Measurements from ENCODE around the gene GRIK3. TPM values are rescaled to one million over a fixed set of nuclear protein-coding genes. Genes with fewer than 3 reads are reported as not detected.
"Not testable (repeated sequence)": the region's sequence is repeated elsewhere in the genome, so short reads cannot be mapped to it uniquely, and the experiment has no call there.

The GRIK3 gene
- total RNA-seq, 1 donor from 2014 or later, result 3.9 TPM

- DNase-seq (ENCODE audit: low spot score), result no peak
Observed at GRCh38 chr1:36787312-36787913, 246.9 kb downstream of the GRIK3 start.

GRCh38 chr1:36786425-36786824, 247.9 kb downstream of the GRIK3 start:
- no peak for DNase-seq (ENCODE audit: low spot score)

- DNase-seq (ENCODE audit: low spot score), result no peak
Observed at GRCh38 chr1:36784147-36784859, 250.0 kb downstream of the GRIK3 start.

GRCh38 chr1:36783475-36783874, 250.8 kb downstream of the GRIK3 start:
- DNase-seq (ENCODE audit: low spot score), result no peak

GRCh38 chr1:36782785-36783184, 251.5 kb downstream of the GRIK3 start:
- no peak for DNase-seq (ENCODE audit: low spot score)

DNA sequence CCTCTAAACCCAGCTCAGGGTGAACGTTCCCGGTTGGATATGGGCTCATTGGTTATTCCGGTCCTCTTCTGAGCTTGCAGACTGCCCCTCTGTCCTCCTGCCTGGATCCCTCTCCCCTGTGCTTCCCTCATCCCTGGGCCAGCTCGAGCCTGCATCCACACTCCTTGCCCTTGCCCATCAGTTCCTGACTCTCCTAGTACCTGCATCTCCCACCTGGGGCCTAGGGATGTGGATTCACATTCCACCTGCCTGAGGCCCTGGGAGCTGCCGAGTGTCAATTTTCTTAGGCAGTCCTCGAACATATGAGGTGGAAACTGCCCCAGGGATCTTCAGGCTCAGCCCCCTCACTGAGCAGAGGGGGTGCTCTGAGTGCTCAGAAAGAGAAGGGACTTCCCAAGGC, 252.2 kb downstream of the GRIK3 start:
- DNase-seq (ENCODE audit: low spot score), result no peak

DNA sequence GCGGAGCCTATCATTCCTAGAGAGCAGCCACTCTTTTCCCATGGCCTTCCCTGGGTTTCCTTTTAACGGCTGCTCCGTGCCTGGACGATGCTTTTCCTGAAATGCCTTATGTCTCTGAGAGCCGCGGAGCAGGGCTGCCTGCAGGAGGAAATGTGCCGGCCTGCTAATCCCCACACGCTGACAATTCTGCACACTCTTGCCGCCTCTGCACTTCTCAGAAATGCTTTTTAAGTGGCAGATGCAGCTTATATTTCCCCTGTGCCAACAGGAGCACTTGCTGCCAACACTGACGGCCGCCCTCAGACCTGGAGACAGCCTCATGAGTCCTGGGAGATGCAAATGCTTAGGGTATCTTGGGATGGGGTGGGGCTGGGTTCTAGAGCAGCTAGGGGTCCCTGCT, 253.2 kb downstream of the GRIK3 start:
- no peak for DNase-seq (ENCODE audit: low spot score)

- no peak for DNase-seq (ENCODE audit: low spot score)
Observed at GRCh38 chr1:36778740-36779139, 255.6 kb downstream of the GRIK3 start.

GRCh38 chr1:36776948-36777831, 257.1 kb downstream of the GRIK3 start:
- DNase-seq (ENCODE audit: low spot score), result peak; percentile 24

- DNase-seq (ENCODE audit: low spot score), result no peak
Observed at GRCh38 chr1:36776256-36776655, 258.1 kb downstream of the GRIK3 start.

GRCh38 chr1:36775716-36776115, 258.6 kb downstream of the GRIK3 start:
- no peak for DNase-seq (ENCODE audit: low spot score)

- no peak for DNase-seq (ENCODE audit: low spot score)
Observed at GRCh38 chr1:36773827-36774541, 260.3 kb downstream of the GRIK3 start.

- DNase-seq (ENCODE audit: low spot score), result no peak
Observed at GRCh38 chr1:36772647-36773495, 261.4 kb downstream of the GRIK3 start.

DNA sequence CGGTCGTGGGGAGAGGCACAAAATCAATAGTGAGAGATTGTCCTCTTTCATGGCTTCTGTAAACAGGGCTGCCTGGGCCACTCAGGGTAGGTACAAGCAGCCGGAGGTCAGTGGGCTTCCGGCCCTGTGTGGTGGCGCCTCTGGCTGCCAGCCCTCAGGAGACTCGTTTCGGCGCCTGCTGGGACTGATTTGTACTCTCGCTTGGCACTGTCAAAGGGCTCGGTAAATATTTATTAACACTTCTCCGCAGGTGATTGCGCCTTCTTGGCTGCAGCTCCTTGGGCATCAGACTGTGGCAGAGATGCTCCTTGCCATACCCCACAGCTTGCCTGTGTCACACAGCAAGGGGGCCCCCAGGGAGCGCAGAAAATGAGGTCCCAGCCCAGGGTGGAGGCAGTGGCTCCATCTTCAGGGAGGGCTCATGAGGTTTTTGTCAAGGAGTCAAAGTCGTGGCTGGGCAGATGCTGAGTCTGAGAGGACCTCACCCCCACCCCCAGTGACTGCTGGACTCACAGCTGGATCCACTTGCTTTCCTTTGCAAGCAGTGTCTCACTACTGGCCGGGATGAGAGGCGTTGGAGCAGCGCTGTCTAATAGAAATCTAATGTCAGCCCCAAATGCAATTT, 262.5 kb downstream of the GRIK3 start:
- DNase-seq (ENCODE audit: low spot score), result no peak

DNA sequence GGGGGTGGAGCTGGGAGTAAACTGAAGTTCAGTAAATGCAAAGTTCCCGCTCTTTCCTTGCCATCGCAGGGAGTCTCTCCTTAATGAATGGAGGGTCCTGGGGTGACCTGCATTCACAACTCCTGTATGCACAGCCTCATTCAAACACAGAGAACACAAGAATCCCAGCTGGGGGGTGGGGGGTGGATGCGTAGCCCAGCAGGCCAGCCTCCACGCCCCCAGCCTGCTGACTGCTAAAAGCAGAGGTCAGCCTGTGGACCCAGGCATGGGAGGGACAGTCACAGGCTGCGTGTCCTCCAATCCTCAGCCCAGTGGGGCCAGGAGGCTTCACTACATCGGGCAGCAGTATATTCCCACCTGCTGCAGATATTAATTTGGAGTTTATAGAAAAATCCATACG, 263.1 kb downstream of the GRIK3 start:
- no peak for DNase-seq (ENCODE audit: low spot score)

DNA sequence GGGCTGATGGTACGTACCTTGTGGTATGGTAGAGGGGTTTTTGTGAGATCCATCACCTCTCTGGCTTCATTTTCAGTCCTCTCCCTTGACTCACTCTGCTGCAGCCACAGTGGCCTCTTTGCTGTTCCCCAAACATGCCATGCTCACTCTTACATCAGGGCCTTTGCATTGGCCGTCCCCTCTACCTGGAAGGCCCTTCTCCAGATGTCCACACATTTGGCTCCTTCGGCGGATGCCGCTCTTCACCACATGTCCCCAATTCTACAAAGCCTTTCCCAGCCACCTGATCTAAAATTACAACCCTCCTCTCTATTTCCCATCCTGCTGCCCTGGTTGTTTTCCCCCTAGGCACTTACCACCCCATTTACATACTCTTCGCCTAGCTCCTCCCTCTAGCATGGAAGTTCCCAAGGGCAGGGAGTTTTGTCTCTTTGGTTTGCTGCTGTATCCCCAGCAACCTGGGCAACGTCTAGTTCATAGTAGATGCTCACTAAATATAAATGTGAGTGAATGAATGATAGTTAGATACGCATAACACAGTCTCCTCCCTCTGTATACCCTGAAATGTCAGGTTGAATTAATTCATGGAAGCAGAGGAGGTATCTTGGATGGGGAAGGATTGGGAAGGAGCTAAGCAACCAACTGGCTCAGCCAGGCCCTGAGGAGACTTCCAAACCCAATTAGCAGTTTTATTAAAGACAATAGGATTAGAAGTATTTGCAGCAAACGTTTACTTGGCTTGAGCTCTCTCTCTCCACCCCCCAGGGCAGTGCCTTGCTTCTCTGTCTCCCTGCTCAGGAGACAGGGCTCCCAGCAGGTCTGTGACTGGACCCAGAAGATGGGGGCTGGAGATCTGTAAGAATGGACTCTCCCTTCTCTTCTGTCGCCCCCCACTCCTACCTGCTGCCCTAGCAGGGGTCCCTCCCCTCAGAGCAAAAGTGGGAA, 264.2 kb downstream of the GRIK3 start:
- DNase-seq (ENCODE audit: low spot score), result no peak

- no peak for DNase-seq (ENCODE audit: low spot score)
Observed at GRCh38 chr1:36768486-36769178, 265.7 kb downstream of the GRIK3 start.

- DNase-seq (ENCODE audit: low spot score), result not testable (repeated sequence)
Observed at GRCh38 chr1:36767429-36767828, 266.9 kb downstream of the GRIK3 start.

- DNase-seq (ENCODE audit: low spot score), result no peak
Observed at GRCh38 chr1:36766481-36766880, 267.8 kb downstream of the GRIK3 start.
